Mucosa of rectum (tissue), 2 donors: ENCODE measurements around the gene GFOD1.

Experiments
- H3K27ac ChIP-seq, 2 donors: one replicate each; pipeline ENCODE4 v1.7.0; 2013; ENCODE audit warnings: inconsistent platforms in 2 of 2, low read depth in 2 of 2, low read length in 2 of 2
- H3K27me3 ChIP-seq, 2 donors: one replicate each; pipeline ENCODE4 v1.7.0; 2013; ENCODE audit warnings: low read length in 2 of 2; ENCODE audit not compliant: control insufficient read depth in 2 of 2, insufficient read depth in 2 of 2
- H3K36me3 ChIP-seq, 2 donors: one replicate each; pipeline ENCODE4 v1.7.0; 2013; ENCODE audit warnings: low read length in 2 of 2; ENCODE audit not compliant: control insufficient read depth in 2 of 2, insufficient read depth in 2 of 2
- H3K4me1 ChIP-seq, 2 donors: one replicate each; pipeline ENCODE4 v1.7.0; 2013; ENCODE audit warnings: low read length in 2 of 2, mild to moderate bottlenecking in 1 of 2; ENCODE audit not compliant: control insufficient read depth in 2 of 2, insufficient read depth in 2 of 2
- H3K4me3 ChIP-seq, 2 donors: one replicate each; pipeline ENCODE4 v1.7.0; 2013; ENCODE audit warnings: low read length in 2 of 2
- H3K9ac ChIP-seq, 2 donors: one replicate each; pipeline ENCODE4 v1.7.0; 2013; ENCODE audit warnings: low read length in 2 of 2, low read depth in 1 of 2, mild to moderate bottlenecking in 1 of 2
- H3K9me3 ChIP-seq, 2 donors: one replicate each; pipeline ENCODE4 v1.7.0; 2013; ENCODE audit warnings: low read length in 2 of 2; ENCODE audit not compliant: control insufficient read depth in 2 of 2
- donor health status: healthy.
- donor health status: Normal muscosa, but diverticular disease.

GFOD1 gene

DNA sequence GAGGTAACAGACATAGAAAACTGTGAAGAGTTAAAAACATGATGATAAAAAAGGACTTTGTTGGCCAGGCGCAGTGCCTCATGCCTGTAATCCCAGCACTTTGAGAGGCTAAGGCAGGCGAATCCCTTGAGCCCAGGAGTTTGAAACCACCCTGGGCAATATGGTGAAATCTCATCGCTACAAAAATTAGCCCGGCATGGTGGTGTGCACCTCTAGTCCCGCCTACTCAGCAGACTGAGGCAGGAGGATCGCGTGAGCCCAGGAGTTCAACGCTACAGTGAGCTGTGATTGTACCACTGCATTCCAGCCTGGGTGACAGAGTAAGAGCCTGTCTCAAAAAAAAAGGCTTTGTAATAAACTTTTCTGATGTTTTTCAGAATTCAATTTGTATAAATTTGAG is 60.1 kb downstream of the GFOD1 start:
- H3K27ac ChIP-seq, result no peak overlapping the region

DNA sequence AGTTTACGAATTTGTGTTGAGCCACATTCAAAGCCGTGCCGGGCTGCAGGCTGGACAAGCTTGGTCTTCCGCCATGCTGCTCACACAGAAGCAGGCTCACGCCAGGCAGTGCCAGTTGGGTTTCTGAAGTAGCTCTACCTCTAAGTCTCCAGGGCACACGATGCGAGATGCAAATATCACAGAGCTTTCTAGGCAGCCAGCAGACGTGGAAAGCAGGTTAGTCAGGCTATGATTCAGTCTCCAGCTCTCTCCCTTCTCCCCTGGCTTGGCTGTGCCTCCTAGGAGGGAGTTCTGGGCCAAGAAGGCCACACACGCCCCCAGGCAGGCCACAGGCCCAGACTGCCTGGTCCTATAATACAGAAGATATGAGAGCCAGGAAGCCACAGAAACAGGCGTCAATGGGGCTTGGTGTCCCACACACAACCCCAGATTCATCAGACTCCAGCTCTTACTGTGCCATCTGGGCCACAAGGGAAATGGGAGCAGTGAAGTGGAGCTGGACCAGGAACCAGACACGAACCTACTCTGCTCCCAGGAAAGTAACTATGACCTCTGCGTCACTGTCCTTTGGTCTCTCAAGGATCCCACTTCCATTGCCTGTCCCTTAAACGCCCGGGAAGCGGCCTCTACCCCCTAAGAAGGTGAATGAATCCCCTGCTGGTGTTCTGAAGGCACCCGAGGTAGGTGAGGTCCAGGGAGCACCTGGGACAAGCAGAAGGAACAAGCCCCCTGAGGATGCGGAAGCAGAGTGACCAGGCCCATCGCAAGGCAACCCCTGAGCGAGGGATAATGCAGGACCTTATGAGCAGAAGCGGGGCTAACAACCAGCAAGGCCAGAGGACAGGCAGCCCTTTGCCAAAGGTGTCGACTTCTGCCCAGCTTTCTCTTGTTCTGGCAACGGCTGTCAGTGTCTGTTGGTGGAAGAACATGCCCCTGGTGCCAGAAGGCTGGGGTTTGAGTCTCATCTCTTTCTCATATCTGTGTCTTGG is 61.2 kb downstream of the GFOD1 start:
- H3K9me3 ChIP-seq, result no peaks in the 10 kb centered on the region
- no peaks in the 10 kb centered on the region for H3K27me3 ChIP-seq
- H3K36me3 ChIP-seq, result no peaks in the 10 kb centered on the region
- no peak overlapping the region for H3K9ac ChIP-seq
- peaks cover 3 to 4% of the 10 kb centered on the region in 2 donors for H3K4me1 ChIP-seq
- H3K4me3 ChIP-seq, result no peak overlapping the region
- no peak overlapping the region for H3K27ac ChIP-seq

More for the DNA sequence above, 60.1 kb downstream of the GFOD1 start:
- Histone ChIP-seq H3K4me1 (peaks cover 3 to 4% of the 10 kb centered on the region in 2 donors), H3K4me3 (no peak overlapping the region), H3K36me3 (no peaks in the 10 kb centered on the region), H3K27me3 (no peaks in the 10 kb centered on the region), H3K9ac (no peak overlapping the region), H3K9me3 (no peaks in the 10 kb centered on the region)

DNA sequence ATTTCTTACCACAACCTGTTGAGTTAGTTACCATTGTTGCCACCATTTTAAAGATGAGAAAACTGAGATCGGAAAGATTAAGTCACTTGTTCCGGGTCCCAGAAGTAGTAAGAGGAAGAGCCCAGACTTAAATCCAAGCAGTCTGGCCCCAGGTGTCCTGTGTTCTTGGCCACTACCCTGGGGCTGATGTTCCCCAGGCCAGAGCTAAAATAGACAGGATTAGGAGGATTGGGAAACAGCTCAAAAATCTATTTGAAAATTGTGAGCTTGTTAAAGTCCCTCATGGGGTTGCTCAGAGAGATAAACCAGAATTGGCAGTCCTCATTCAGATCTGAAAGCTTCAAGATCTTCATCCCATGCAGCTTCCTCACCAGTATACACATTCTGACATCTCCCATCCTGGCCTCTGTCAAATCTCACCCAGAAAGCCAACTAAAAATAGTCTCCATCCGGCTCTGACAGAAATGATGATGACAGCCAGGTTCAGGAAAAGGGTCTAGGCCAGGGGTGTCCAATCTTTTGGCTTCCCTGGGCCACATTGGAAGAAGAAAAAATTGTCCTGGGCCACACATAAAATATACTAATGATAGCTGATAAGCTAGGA is 62.0 kb downstream of the GFOD1 start:
- peaks cover 4 to 8% of the 10 kb centered on the region in 2 donors for H3K4me1 ChIP-seq
- no peak overlapping the region for H3K4me3 ChIP-seq

DNA sequence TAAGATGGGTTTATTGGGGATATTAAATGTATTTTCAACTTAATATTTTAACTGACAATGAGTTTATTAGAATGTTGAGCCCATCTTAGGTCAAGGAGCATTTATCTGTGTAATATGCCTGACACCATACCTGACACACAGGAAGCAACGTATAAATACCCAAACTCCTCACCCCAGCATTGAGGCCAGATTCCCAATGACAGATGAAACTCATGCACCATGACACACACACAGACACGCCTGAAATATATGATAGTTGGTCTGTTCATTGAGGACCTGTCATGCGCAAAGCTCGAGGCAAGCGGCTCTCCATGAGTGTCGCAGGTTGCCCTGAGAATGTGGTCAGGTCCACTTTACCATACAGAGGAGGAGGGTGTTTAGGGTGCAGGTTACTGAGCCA is 64.1 kb downstream of the GFOD1 start:
- Histone ChIP-seq H3K4me1 (peaks cover 4 to 6% of the 10 kb centered on the region in 2 donors), H3K27me3 (no peaks in the 10 kb centered on the region), H3K36me3 (no peaks in the 10 kb centered on the region), H3K9ac (no peak overlapping the region), H3K4me3 (no peak overlapping the region), H3K9me3 (no peaks in the 10 kb centered on the region), H3K27ac (no peak overlapping the region)

More for the DNA sequence above, 62.0 kb downstream of the GFOD1 start:
- Histone ChIP-seq H3K27me3 (no peaks in the 10 kb centered on the region), H3K9ac (no peak overlapping the region), H3K27ac (no peak overlapping the region), H3K36me3 (no peaks in the 10 kb centered on the region), H3K9me3 (no peaks in the 10 kb centered on the region)

DNA sequence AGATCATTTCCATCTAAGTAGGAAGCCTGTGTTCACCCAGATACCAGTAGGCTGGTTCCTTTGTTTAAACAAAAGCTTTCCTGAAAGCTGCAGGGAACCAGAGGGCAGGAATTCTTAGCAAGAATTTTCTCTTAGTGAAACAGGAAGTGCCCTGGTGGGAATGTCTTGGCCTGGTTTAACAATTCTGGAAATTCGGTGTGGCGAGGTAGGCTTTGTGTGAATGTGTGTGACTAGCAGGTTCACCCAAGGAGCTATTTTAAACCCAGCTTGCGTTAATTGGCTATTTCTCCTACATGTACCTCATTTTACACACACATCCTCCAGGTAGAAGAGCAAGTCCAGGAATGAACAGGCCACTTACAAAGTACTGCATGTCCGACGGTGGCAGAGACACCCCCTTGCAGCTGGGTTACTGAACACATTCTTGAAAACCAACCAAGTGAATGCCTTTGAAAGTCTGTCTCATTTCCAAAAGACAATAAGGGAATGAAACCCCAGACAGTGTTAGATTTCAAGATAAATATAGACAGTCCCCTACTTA is 64.6 kb downstream of the GFOD1 start:
- Histone ChIP-seq H3K9me3 (no peaks in the 10 kb centered on the region), H3K27ac (no peak overlapping the region), H3K4me3 (no peak overlapping the region), H3K4me1 (peaks cover 4 to 6% of the 10 kb centered on the region in 2 donors), H3K36me3 (no peaks in the 10 kb centered on the region), H3K9ac (no peak overlapping the region), H3K27me3 (no peaks in the 10 kb centered on the region)

DNA sequence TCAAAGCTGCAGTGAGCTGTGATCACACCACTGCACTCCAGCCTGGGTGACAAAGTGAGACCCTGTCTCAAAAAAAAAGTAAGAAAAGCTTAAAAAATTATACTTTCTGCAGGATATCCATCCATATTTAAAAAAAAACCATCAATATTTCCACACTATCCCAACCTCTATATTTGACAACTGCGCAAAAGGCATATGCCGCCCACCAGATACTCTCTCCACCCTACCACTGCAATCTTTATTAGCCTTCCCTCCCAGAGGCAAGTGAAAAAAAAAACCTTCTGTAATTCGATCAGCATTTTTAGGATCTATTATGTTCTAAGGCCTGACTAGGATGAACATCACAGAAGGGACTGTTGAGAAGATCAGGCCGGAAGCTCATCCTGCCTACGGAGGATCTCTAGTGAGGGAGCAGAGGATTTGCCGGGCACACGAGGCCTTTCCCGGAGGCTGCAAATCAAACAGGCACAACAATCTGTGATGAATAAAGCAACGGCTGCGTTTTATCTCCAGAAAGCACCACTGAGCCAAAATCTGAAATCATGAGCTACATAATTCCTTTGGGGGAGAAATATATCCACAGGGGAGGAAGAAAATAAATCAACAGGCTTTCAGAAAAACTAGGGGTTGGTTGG is 65.9 kb downstream of the GFOD1 start:
- Histone ChIP-seq H3K4me3 (no peak overlapping the region), H3K4me1 (peaks cover 4 to 6% of the 10 kb centered on the region in 2 donors), H3K9me3 (no peaks in the 10 kb centered on the region), H3K36me3 (no peaks in the 10 kb centered on the region), H3K27me3 (no peaks in the 10 kb centered on the region), H3K9ac (no peak overlapping the region), H3K27ac (no peak overlapping the region)

DNA sequence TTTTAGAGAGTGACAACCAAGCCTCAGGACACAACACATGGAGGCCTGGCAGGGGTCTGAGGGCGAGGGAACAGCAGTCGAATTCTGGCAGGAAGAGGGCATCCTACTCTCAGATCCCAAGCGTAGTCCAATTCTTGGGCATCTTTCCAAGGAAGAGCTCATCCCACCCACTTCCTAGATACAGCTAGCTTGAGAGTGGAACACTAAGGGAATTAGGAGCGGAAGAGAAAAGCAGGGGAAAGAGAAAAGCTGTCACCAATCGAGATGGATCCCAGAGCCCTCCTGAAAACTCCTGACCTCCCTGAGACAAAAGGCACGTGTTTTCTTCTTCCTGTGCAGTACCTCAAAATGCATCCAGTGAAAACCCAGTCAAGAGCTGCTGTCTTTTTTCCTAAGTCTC is 67.1 kb downstream of the GFOD1 start:
- Histone ChIP-seq H3K36me3 (no peaks in the 10 kb centered on the region), H3K27me3 (no peaks in the 10 kb centered on the region), H3K4me3 (no peak overlapping the region), H3K9me3 (no peaks in the 10 kb centered on the region), H3K27ac (no peak overlapping the region), H3K9ac (no peak overlapping the region), H3K4me1 (peaks cover 4 to 6% of the 10 kb centered on the region in 2 donors)

DNA sequence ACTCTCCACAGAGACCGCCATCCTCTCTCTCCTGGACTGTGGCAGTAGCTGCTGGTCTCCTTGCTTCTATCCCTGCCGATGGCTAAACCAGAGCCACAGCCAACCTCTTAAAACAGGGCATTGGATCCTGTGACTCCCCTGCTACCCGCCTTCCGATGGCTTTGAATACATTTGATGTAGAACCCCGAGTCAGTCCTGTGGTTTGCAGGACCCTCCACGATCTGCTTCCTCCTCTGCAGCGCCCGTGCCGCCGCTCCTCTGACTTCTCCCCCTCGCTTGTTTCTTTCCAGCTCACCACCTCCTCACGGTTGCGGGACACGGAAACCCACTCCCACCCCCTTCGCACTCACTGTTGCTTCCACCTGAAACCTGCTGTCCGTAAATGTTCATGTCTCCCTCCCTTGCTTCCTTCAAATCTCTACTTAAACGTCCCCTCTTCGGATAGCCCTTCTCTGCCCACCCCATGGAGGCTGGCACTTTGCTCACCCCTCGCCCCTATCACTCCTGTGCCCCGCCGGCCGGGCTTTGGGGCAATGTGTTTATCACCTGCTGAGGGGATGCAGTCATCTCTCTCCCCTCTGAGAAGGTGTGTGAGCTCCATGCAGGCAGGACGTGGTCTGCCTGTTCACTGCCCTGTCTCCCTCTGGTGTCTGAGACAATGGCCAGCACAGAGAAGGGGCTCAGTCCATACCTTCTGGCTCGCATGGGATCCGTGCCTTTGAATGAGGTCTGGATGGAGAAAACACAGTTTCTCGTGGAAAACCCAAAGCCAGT is 67.8 kb downstream of the GFOD1 start:
- H3K9me3 ChIP-seq, result no peaks in the 10 kb centered on the region
- H3K9ac ChIP-seq, result no peak overlapping the region
- H3K4me1 ChIP-seq, result peaks cover 4 to 6% of the 10 kb centered on the region in 2 donors
- H3K36me3 ChIP-seq, result no peaks in the 10 kb centered on the region
- H3K27me3 ChIP-seq, result no peaks in the 10 kb centered on the region
- no peak overlapping the region for H3K27ac ChIP-seq
- H3K4me3 ChIP-seq, result no peak overlapping the region

DNA sequence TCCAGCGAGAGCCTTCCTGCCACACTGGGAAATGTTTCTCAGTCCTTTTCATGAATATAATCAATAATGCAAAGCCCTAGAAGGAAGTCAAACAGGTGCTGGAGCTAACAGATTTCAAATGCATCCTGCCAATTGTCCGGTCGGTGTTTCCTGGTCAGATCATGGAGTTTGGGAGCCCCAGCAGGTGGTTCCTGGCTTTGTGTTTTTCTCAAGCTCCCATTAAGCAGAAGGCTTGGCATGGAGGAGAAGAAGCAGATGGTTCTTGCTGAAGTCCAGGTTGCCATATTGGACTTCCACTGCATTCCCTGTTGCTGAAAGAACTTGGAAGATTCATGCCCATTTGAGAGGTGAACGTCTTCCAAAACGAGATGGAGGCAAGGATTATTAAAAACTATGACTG is 68.6 kb downstream of the GFOD1 start:
- H3K4me1 ChIP-seq, result peaks cover 4 to 6% of the 10 kb centered on the region in 2 donors
- H3K9ac ChIP-seq, result no peak overlapping the region
- H3K4me3 ChIP-seq, result no peak overlapping the region
- H3K36me3 ChIP-seq, result no peaks in the 10 kb centered on the region
- no peaks in the 10 kb centered on the region for H3K27me3 ChIP-seq
- H3K27ac ChIP-seq, result no peak overlapping the region
- H3K9me3 ChIP-seq, result no peaks in the 10 kb centered on the region
